AG09309 (cell line): ENCODE data around the gene MRGPRG.

Experiments
- DNase-seq: peaks from one replicate; pipeline ENCODE4 v3.0.0-alpha.2; 2010; ENCODE audit warnings: low read depth
- H3K4me3 ChIP-seq: 2 replicates; pipeline ENCODE4 v1.5.1; 2011; ENCODE audit warnings: mild to moderate bottlenecking, low read depth, low read length, moderate library complexity; ENCODE audit not compliant: control insufficient read depth
- TF ChIP-seq, protein P1 (sequence below): IDR thresholded peaks from 2 replicates; pipeline ENCODE4 v1.5.1; 2011; ENCODE audit warnings: mild to moderate bottlenecking, low read depth, low read length, inconsistent platforms; ENCODE audit not compliant: insufficient read depth, control insufficient read depth; ENCODE audit errors: missing control alignments

Gene MRGPRG

GRCh38 chr11:3228445-3228829, 9.8 kb upstream of the MRGPRG start:
- DNase-seq = no peak
- no peak overlapping the region for H3K4me3 ChIP-seq
- TF ChIP-seq, protein P1, sequence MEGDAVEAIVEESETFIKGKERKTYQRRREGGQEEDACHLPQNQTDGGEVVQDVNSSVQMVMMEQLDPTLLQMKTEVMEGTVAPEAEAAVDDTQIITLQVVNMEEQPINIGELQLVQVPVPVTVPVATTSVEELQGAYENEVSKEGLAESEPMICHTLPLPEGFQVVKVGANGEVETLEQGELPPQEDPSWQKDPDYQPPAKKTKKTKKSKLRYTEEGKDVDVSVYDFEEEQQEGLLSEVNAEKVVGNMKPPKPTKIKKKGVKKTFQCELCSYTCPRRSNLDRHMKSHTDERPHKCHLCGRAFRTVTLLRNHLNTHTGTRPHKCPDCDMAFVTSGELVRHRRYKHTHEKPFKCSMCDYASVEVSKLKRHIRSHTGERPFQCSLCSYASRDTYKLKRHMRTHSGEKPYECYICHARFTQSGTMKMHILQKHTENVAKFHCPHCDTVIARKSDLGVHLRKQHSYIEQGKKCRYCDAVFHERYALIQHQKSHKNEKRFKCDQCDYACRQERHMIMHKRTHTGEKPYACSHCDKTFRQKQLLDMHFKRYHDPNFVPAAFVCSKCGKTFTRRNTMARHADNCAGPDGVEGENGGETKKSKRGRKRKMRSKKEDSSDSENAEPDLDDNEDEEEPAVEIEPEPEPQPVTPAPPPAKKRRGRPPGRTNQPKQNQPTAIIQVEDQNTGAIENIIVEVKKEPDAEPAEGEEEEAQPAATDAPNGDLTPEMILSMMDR = no peak

DNA sequence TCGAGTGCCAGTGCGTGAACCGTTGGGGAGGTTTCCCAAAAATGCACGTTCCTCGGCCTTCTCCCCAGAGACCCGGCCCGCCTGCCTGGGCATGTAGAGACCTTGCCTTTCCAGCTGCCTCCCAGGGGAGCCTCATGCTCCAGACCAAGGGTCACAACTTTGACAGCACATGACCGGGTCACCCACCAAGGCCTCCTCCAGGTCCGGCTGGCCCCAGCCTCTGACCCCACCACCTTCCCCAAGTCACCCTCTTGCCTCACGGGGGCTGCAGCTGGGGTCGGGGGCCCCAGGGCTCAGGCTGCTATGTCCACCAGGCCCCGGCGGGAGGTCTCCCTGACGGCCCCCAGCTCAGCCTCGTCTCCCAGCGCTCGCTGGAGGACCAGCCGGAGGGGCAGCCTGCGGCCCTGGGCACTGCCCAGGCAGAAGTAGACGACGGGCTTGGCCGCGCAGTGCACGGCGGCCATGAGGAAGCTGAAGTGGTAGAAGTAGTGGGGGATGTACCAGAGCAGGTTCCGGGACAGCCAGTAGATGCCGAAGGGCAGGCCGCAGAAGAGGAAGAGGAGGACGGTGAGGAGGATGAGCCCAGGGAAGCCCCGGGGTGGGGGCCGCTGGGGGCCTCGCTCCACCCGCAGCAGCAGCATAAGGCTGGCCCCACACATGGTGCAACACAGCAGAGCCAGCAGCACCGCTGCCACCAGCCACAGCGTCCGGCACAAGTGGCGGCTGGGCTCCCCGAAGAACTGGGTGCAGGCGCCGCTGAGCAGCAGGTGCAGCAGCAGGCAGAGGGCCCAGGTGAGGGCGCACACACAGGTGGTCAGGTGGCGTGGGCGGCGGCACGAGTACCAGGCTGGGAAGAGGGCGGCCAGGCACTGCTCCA, 9.2 kb upstream of the MRGPRG start:
- no peak for DNase-seq
- TF ChIP-seq, protein P1 = no peak
- H3K4me3 ChIP-seq = no peak overlapping the region

DNA sequence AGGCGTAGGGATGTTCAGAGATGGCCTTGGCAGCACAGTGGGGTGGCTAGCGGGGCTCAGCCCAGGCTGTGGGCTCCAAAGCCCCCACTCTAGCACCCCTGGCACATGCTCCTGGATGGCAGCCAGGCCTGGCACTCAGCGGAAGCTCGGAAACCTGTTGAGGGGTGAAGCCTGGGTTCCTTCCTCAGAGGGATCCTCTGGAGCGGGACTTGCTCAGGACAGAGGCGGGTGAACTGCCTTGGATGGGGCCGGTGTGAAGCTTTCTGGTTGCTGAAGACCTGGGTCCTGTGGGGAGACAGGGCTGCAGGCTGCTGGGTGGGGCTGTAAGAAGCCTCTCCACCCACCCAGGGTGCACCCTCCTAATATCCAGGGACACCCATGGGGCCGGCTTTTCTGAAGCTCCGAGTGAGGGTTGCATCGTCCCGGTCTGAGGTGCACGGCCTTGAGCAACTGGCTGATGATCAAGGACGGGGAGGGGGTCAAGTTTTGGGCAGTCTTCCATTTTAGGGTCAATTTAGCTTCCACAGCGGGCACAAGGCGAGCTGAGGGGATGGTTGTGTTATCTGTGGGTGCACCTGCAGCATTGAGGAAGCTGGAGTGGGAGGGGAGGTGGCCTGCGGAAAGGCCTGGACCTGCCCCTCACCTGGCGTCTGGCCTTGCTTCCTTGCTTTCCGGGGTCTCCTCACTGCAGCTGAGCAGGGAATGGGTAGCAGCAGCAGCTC, 8.4 kb upstream of the MRGPRG start:
- no peak overlapping the region for H3K4me3 ChIP-seq
- TF ChIP-seq, protein P1 = no peak
- no peak for DNase-seq

GRCh38 chr11:3225826-3226750, 7.5 kb upstream of the MRGPRG start:
- no peak overlapping the region for H3K4me3 ChIP-seq
- TF ChIP-seq, protein P1 = no peak
- no peak for DNase-seq

DNA sequence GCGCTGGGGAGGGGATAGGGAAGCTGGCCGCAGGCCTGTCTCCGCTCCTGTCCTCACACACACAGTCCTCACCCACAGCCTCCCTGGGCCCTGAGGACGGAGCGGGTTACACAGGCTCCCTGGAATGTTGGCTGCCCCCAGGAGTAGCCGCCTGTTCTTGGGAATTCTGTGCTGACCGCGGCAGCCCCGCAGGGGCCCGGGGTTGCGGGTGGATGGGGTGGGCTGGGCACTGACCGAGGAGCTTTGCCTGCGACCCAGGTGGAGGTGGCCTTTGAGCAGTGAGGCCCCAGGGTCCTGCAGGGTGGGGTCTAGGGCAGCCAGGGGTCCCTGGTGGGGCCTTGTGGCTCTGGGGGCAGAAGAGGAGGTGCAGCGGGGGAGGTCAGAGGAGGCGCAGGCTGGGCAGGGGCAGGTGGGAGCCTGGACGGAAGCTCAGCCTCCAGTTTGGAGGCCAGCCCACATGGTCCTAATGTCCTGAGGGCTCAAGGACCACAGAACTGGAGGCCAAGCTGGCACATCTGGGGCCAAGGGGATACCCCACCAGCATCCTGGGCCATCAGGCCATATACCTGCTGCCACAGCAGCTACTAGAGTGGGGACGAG, 6.6 kb upstream of the MRGPRG start:
- no peak for DNase-seq

More for the DNA sequence above, 6.6 kb upstream of the MRGPRG start:
- H3K4me3 ChIP-seq = no peak overlapping the region
- TF ChIP-seq, protein P1 = no peak
